ENCODE data around the gene TRMT44. TPM values are rescaled to one million over a fixed set of nuclear protein-coding genes. Genes with fewer than 3 reads are reported as not detected.
A peak's percentile ranks its signal among the peaks of the same experiment; 100 is the strongest.
"Not testable (repeated sequence)": the region's sequence is repeated elsewhere in the genome, so short reads cannot be mapped to it uniquely, and the experiment has no call there.

TRMT44 gene
- total RNA-seq, 1 donor, result 21.7 TPM

DNA sequence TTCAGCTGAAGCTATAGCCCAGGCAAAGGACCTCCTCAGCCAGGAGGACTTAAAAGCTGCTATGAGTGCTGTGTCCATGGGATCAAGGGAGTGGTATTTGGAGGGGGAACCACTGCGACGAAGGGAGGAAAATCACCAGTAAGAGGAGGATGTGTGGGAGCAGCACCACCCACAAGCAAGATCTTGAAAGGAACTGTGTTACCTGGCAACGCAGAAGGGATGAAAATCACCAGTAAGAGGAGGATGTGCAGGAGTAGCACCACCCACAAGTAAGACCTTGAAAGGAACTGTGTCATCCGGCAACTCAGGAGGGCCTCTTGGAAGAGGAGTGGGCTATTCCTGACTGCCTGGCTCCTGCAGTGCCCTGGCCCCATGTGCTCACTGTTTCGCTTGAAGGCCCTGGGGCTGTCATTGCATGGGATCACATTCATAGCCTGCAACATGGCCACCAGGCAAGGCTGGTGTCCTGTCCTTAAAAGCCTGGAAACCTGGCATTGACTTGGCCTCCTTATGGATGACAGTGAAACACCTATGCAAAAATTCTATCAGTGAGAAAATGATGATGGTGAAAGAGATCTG, 48.3 kb downstream of the TRMT44 start:
- H3K79me2 ChIP-seq (ENCODE audit: insufficient read depth, low read length), result no peaks in the 10 kb centered on the region
- H3K36me3 ChIP-seq (ENCODE audit: insufficient read depth, low read length), result no peaks in the 10 kb centered on the region
- no peak overlapping the region for H2AFZ ChIP-seq (ENCODE audit: low read length)
- TF ChIP-seq, protein P1, sequence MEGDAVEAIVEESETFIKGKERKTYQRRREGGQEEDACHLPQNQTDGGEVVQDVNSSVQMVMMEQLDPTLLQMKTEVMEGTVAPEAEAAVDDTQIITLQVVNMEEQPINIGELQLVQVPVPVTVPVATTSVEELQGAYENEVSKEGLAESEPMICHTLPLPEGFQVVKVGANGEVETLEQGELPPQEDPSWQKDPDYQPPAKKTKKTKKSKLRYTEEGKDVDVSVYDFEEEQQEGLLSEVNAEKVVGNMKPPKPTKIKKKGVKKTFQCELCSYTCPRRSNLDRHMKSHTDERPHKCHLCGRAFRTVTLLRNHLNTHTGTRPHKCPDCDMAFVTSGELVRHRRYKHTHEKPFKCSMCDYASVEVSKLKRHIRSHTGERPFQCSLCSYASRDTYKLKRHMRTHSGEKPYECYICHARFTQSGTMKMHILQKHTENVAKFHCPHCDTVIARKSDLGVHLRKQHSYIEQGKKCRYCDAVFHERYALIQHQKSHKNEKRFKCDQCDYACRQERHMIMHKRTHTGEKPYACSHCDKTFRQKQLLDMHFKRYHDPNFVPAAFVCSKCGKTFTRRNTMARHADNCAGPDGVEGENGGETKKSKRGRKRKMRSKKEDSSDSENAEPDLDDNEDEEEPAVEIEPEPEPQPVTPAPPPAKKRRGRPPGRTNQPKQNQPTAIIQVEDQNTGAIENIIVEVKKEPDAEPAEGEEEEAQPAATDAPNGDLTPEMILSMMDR (IDR thresholded peaks at IDR 0.05; ENCODE audit: extremely low read depth, low read depth, low read length), result no peak
- no peaks in the 10 kb centered on the region for H4K20me1 ChIP-seq (ENCODE audit: insufficient read depth, low read length)
- peaks cover 4% of the 10 kb centered on the region for H3K27me3 ChIP-seq (ENCODE audit: insufficient read depth, low read length)
- peak; percentile 32 for DNase-seq (ENCODE audit: insufficient read length, low spot score, missing footprints)
- no peak overlapping the region for H3K4me2 ChIP-seq (ENCODE audit: insufficient read depth, low read length)
- no peak overlapping the region for H3K27ac ChIP-seq (ENCODE audit: low read depth, low read length)
- no peaks in the 10 kb centered on the region for H3K4me1 ChIP-seq (ENCODE audit: insufficient read depth, low read length)
- H3K9me3 ChIP-seq (ENCODE audit: low read depth, low read length), result no peaks in the 10 kb centered on the region
- H3K4me3 ChIP-seq (ENCODE audit: insufficient read depth, low read length), result no peak overlapping the region

DNA sequence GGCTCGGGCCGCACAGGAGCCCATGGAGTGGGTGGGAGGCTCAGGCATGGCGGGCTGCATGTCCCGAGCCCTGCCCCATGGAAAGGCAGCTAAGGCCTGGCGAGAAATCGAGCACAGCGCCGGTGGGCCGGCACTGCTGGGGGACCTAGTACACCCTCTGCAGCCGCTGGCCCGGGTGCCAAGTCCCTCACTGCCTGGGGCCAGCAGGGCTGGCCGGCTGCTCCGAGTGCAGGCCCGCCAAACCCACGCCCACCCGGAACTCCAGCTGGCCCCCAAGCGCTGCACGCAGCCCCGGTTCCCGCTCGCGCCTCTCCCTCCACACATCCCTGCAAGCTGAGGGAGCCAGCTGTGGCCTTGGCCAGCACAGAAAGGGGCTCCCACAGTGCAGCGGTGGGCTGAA, 50.9 kb downstream of the TRMT44 start:
- not testable (repeated sequence) for H3K79me2 ChIP-seq (ENCODE audit: insufficient read depth, low read length); H4K20me1 ChIP-seq (ENCODE audit: insufficient read depth, low read length); H3K36me3 ChIP-seq (ENCODE audit: insufficient read depth, low read length); H3K4me3 ChIP-seq (ENCODE audit: insufficient read depth, low read length); H3K4me2 ChIP-seq (ENCODE audit: insufficient read depth, low read length); H3K27me3 ChIP-seq (ENCODE audit: insufficient read depth, low read length); H2AFZ ChIP-seq (ENCODE audit: low read length); H3K9me3 ChIP-seq (ENCODE audit: low read depth, low read length); DNase-seq (ENCODE audit: insufficient read length, low spot score, missing footprints); H3K4me1 ChIP-seq (ENCODE audit: insufficient read depth, low read length); H3K27ac ChIP-seq (ENCODE audit: low read depth, low read length)

DNA sequence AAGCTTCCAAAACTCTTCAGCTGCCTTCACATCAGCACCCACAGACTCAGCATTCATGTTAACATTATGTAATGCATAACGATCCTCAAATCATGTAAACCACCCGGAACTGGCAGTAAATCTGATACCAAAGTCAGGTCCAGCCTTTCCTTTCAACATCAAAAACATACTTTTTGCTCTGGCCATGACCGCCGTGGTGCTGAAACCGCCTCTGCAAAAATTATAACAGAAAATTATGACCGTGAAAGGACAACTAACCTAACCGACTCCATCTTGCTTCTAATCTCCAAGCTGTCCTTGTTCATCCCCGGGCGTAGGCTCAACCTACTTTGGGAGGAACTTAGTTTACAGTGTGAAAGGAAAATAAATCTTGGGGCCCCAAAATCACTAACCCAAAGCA, 51.6 kb downstream of the TRMT44 start:
- Histone ChIP-seq H2AFZ (ENCODE audit: low read length) (no peak overlapping the region), H3K4me1 (ENCODE audit: insufficient read depth, low read length) (no peaks in the 10 kb centered on the region), H3K4me2 (ENCODE audit: insufficient read depth, low read length) (no peak overlapping the region), H3K79me2 (ENCODE audit: insufficient read depth, low read length) (no peaks in the 10 kb centered on the region), H4K20me1 (ENCODE audit: insufficient read depth, low read length) (no peaks in the 10 kb centered on the region), H3K27me3 (ENCODE audit: insufficient read depth, low read length) (peaks cover 7% of the 10 kb centered on the region), H3K36me3 (ENCODE audit: insufficient read depth, low read length) (no peaks in the 10 kb centered on the region), H3K27ac (ENCODE audit: low read depth, low read length) (no peak overlapping the region), H3K9me3 (ENCODE audit: low read depth, low read length) (no peaks in the 10 kb centered on the region), H3K4me3 (ENCODE audit: insufficient read depth, low read length) (no peak overlapping the region)
- DNase-seq (ENCODE audit: insufficient read length, low spot score, missing footprints), result no peak
- TF ChIP-seq, protein P1 (IDR thresholded peaks at IDR 0.05; ENCODE audit: extremely low read depth, low read depth, low read length), result no peak

DNA sequence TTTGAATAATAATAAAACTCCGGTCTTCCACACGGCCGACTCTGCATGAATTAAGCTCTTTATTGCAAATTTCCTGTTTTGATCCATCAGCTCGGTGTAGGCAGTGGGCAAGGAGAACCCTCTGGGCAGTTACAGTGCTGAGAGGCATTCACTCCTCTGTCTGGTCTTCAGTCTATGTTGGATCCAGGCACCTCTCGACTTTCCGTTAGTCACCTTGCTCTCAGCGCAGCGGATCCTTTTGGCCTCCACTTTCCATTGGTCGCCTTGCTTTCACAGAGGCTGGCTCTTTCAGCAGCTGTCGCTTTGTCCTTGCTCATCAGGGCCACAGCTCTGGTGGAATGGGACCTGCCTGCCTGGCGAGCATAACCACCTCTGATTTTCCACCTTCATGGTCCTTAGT, 52.9 kb downstream of the TRMT44 start:
- DNase-seq (ENCODE audit: insufficient read length, low spot score, missing footprints), result no peak
- peaks cover 5% of the 10 kb centered on the region for H3K27me3 ChIP-seq (ENCODE audit: insufficient read depth, low read length)
- H3K79me2 ChIP-seq (ENCODE audit: insufficient read depth, low read length), result no peaks in the 10 kb centered on the region
- no peak overlapping the region for H3K27ac ChIP-seq (ENCODE audit: low read depth, low read length)
- H3K36me3 ChIP-seq (ENCODE audit: insufficient read depth, low read length), result no peaks in the 10 kb centered on the region
- H3K4me1 ChIP-seq (ENCODE audit: insufficient read depth, low read length), result no peaks in the 10 kb centered on the region
- H2AFZ ChIP-seq (ENCODE audit: low read length), result no peak overlapping the region
- no peaks in the 10 kb centered on the region for H4K20me1 ChIP-seq (ENCODE audit: insufficient read depth, low read length)
- H3K4me2 ChIP-seq (ENCODE audit: insufficient read depth, low read length), result no peak overlapping the region
- TF ChIP-seq, protein P1 (IDR thresholded peaks at IDR 0.05; ENCODE audit: extremely low read depth, low read depth, low read length), result no peak
- H3K9me3 ChIP-seq (ENCODE audit: low read depth, low read length), result no peaks in the 10 kb centered on the region
- H3K4me3 ChIP-seq (ENCODE audit: insufficient read depth, low read length), result no peak overlapping the region
